GM12878 (cell line): Measurements from ENCODE around the gene PSRC1. TPM values are rescaled to one million over a fixed set of nuclear protein-coding genes. Genes with fewer than 3 reads are reported as not detected.
A peak's percentile ranks its signal among the peaks of the same experiment; 100 is the strongest.

Source experiments
- CHD1 ChIP-seq: IDR thresholded peaks from 2 replicates; pipeline ENCODE4 v1.6.1; 2012; ENCODE audit warnings: low read depth, low read length, improper control_type of control experiment
- GATAD2B ChIP-seq: fragments of 450-650 bp; conservative IDR thresholded peaks from 2 replicates; pipeline ENCODE4 v1.6.1; 2017; ENCODE audit warnings: low read depth, mild to moderate bottlenecking, moderate library complexity
- HCFC1 ChIP-seq: fragments of 150-350 bp; IDR thresholded peaks from 2 replicates; pipeline ENCODE4 v1.6.1; 2014; ENCODE audit warnings: low read length
- HDGF ChIP-seq: fragments of 450-650 bp; IDR thresholded peaks from 2 replicates; pipeline ENCODE4 v1.6.1; 2016; ENCODE audit warnings: antibody characterized with exemption
- KAT2A ChIP-seq: conservative IDR thresholded peaks from 2 replicates; pipeline ENCODE4 v1.6.1; 2011; ENCODE audit warnings: low read depth, low read length; ENCODE audit not compliant: control insufficient read depth
- KDM1A ChIP-seq: fragments of 200-600 bp; sonication (generic); IDR thresholded peaks from 2 replicates; pipeline ENCODE4 v1.6.1; 2016; ENCODE audit warnings: borderline replicate concordance
- LARP7 ChIP-seq: fragments of 450-650 bp; IDR thresholded peaks from 2 replicates; pipeline ENCODE4 v1.6.1; 2017; ENCODE audit warnings: mild to moderate bottlenecking
- MYB ChIP-seq: fragments of 150-350 bp; IDR thresholded peaks from 2 replicates; pipeline ENCODE4 v1.6.1; 2014; ENCODE audit warnings: mild to moderate bottlenecking, low read depth, low read length, borderline replicate concordance
- MYC ChIP-seq: IDR thresholded peaks from 2 replicates; pipeline ENCODE4 v1.6.1; 2011; ENCODE audit warnings: mild to moderate bottlenecking, low read length, moderate library complexity, inconsistent platforms; ENCODE audit not compliant: insufficient read depth, insufficient replicate concordance, insufficient read length, severe bottlenecking
- NFYB ChIP-seq: IDR thresholded peaks from 2 replicates; pipeline ENCODE4 v1.6.1; 2011; ENCODE audit warnings: low read depth, mild to moderate bottlenecking, low read length, improper control_type of control experiment, moderate library complexity; ENCODE audit not compliant: insufficient read depth
- RAD21 ChIP-seq: IDR thresholded peaks from 2 replicates; pipeline ENCODE4 v1.6.1; 2011; ENCODE audit warnings: mild to moderate bottlenecking, low read depth, low read length, moderate library complexity; ENCODE audit not compliant: insufficient read depth
- RCOR1 ChIP-seq: conservative IDR thresholded peaks from 2 replicates; pipeline ENCODE4 v1.6.1; 2012; ENCODE audit warnings: low read depth, low read length, improper control_type of control experiment
- ZBED1 ChIP-seq: IDR thresholded peaks from 2 replicates; pipeline ENCODE4 v1.6.1; 2016; ENCODE audit warnings: borderline replicate concordance
- ZNF207 ChIP-seq: fragments of 450-650 bp; IDR thresholded peaks from 2 replicates; pipeline ENCODE4 v1.6.1; 2014; ENCODE audit warnings: antibody characterized with exemption, mild to moderate bottlenecking, borderline replicate concordance
- ZNF622 ChIP-seq: fragments of 450-650 bp; IDR thresholded peaks from 2 replicates; pipeline ENCODE4 v1.6.1; 2017; ENCODE audit warnings: mild to moderate bottlenecking, inconsistent platforms
- polyA plus RNA-seq, 11 experiments: library from polyadenylated mRNA; depleted of rRNA in 4 of 11; unstranded in 6 of 11; stranded (reverse) in 5 of 11; fragments of >200 nt; fragmentation: Nextera tagmentation in 4 of 11; fragmentation: Illumina TruSeq in 1 of 11; extraction: Ambion mirVana in 4 of 11; extraction: Trizol in 1 of 11; gene quantifications; 1 replicate in 1 of 11; 2 replicates in 10 of 11; pipeline versions ENCODE4 v1.2.1 to v1.2.3, GENCODE V29; 2011 to 2016; ENCODE audit warnings: inconsistent platforms in 2 of 11, missing spikeins in 2 of 11, low read depth in 1 of 11
- total RNA-seq, 4 experiments: library from RNA; depleted of rRNA in 3 of 4; stranded (reverse); fragments of >200 nt in 3 of 4; fragmentation: Illumina TruSeq in 1 of 4; extraction: Trizol in 1 of 4; gene quantifications; 2 replicates each; pipeline versions ENCODE4 v1.2.1 to v1.2.3, GENCODE V29; 2013 to 2021
- TF ChIP-seq, protein P1 (sequence below): IDR thresholded peaks from 2 replicates; pipeline ENCODE4 v1.6.1; 2012; ENCODE audit warnings: low read depth, low read length, improper control_type of control experiment
- TF ChIP-seq, protein P2 (sequence below): fragments of 150-350 bp; IDR thresholded peaks from 2 replicates; pipeline ENCODE4 v1.6.1; 2014; ENCODE audit warnings: mild to moderate bottlenecking, low read depth, low read length
- TF ChIP-seq, protein P3 (sequence below): IDR thresholded peaks from 2 replicates; pipeline ENCODE4 v1.6.1; 2011; ENCODE audit warnings: low read depth, low read length, improper control_type of control experiment, borderline replicate concordance
- TF ChIP-seq, protein P4 (sequence below): IDR thresholded peaks from 2 replicates; pipeline ENCODE4 v1.6.1; 2011; ENCODE audit warnings: borderline replicate concordance, low read depth, mild to moderate bottlenecking, moderate library complexity, mixed read lengths, low read length; ENCODE audit not compliant: insufficient read depth; ENCODE audit errors: extremely low read length
- TF ChIP-seq, protein P5 (sequence below): IDR thresholded peaks from 2 replicates; pipeline ENCODE4 v1.6.1; 2012; ENCODE audit warnings: low read depth, low read length, improper control_type of control experiment
- TF ChIP-seq, protein P6 (sequence below): fragments of 450-650 bp; IDR thresholded peaks from 2 replicates; pipeline ENCODE4 v1.6.1; 2017; ENCODE audit warnings: low read depth, mild to moderate bottlenecking, moderate library complexity

Gene PSRC1
- total and polyA plus RNA-seq, 10 of the 15 experiments (the other 5 are each of a cell fraction or from before 2014, with no cell fraction given), result 1.2 to 11.8 (median 4.9) TPM

DNA sequence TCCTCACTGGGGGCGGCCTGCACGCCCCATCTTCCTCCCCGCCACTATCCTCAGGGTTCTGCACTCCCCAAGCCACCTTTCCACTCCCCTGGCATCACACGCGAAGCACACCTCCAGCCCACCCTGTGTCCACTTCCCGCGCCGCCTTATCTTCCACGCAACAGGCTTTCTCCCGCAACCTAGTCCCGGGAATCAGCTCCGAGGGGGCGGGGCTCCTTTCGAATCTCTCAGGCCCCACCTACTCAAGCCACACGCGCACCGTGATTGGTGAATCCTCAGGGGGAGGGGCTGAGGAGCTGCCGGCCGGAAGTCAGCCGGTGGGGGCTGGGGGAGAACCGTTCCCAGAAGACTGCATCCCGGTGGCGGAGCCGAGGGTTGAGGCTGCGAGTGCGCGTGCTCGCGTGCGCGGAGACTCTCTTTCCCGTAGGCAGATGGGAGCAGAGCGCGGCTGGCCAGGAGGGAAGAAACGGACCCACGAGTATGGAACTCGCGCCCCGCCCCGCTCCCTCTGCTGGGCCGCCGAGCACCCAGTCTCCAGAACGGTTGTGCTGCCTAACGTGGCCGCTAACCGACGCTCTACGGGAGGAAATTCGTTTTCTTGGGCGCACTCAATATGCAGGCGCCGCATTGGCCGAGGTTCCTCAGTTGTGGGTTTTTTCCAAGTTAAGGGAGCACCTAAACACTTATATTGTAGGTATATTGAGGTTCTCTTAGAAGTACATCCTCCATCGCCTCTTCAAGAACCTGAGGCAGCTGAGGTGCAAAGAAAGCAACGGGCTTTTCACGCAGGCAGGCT is at the start of gene PSRC1 (continued):
- TF ChIP-seq, protein P1, sequence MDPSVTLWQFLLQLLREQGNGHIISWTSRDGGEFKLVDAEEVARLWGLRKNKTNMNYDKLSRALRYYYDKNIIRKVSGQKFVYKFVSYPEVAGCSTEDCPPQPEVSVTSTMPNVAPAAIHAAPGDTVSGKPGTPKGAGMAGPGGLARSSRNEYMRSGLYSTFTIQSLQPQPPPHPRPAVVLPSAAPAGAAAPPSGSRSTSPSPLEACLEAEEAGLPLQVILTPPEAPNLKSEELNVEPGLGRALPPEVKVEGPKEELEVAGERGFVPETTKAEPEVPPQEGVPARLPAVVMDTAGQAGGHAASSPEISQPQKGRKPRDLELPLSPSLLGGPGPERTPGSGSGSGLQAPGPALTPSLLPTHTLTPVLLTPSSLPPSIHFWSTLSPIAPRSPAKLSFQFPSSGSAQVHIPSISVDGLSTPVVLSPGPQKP, result peak; percentile 91
- TF ChIP-seq, protein P2, sequence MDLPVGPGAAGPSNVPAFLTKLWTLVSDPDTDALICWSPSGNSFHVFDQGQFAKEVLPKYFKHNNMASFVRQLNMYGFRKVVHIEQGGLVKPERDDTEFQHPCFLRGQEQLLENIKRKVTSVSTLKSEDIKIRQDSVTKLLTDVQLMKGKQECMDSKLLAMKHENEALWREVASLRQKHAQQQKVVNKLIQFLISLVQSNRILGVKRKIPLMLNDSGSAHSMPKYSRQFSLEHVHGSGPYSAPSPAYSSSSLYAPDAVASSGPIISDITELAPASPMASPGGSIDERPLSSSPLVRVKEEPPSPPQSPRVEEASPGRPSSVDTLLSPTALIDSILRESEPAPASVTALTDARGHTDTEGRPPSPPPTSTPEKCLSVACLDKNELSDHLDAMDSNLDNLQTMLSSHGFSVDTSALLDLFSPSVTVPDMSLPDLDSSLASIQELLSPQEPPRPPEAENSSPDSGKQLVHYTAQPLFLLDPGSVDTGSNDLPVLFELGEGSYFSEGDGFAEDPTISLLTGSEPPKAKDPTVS, result no peak
- TF ChIP-seq MYB (no peak), ZNF622 (no peak), HCFC1 (no peak), MYC (no peak), HDGF (peak; percentile 79; the same call in 1 of the 2 replicates), GATAD2B (no peak; the same call in none of the 2 replicates), KDM1A (no peak), ZBED1 (no peak), NFYB (peak; percentile 42; the same call in 1 of the 2 replicates), RAD21 (peak; percentile 50), CHD1 (no peak), RCOR1 (no peak), ZNF207 (no peak), KAT2A (no peak), LARP7 (peak; percentile 55; the same call in 1 of the 2 replicates)
- TF ChIP-seq, protein P3, sequence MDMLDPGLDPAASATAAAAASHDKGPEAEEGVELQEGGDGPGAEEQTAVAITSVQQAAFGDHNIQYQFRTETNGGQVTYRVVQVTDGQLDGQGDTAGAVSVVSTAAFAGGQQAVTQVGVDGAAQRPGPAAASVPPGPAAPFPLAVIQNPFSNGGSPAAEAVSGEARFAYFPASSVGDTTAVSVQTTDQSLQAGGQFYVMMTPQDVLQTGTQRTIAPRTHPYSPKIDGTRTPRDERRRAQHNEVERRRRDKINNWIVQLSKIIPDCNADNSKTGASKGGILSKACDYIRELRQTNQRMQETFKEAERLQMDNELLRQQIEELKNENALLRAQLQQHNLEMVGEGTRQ, result no peak
- TF ChIP-seq, protein P4, sequence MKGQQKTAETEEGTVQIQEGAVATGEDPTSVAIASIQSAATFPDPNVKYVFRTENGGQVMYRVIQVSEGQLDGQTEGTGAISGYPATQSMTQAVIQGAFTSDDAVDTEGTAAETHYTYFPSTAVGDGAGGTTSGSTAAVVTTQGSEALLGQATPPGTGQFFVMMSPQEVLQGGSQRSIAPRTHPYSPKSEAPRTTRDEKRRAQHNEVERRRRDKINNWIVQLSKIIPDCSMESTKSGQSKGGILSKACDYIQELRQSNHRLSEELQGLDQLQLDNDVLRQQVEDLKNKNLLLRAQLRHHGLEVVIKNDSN, result no peak
- TF ChIP-seq, protein P5, sequence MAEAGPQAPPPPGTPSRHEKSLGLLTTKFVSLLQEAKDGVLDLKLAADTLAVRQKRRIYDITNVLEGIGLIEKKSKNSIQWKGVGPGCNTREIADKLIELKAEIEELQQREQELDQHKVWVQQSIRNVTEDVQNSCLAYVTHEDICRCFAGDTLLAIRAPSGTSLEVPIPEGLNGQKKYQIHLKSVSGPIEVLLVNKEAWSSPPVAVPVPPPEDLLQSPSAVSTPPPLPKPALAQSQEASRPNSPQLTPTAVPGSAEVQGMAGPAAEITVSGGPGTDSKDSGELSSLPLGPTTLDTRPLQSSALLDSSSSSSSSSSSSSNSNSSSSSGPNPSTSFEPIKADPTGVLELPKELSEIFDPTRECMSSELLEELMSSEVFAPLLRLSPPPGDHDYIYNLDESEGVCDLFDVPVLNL, result no peak; the same call in 1 of the 2 replicates
- TF ChIP-seq, protein P6, sequence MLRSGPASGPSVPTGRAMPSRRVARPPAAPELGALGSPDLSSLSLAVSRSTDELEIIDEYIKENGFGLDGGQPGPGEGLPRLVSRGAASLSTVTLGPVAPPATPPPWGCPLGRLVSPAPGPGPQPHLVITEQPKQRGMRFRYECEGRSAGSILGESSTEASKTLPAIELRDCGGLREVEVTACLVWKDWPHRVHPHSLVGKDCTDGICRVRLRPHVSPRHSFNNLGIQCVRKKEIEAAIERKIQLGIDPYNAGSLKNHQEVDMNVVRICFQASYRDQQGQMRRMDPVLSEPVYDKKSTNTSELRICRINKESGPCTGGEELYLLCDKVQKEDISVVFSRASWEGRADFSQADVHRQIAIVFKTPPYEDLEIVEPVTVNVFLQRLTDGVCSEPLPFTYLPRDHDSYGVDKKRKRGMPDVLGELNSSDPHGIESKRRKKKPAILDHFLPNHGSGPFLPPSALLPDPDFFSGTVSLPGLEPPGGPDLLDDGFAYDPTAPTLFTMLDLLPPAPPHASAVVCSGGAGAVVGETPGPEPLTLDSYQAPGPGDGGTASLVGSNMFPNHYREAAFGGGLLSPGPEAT, result peak; percentile 71
